ENCODE measurements around the gene ERC1.

The ERC1 gene

GRCh38 chr12:1013618-1014489 is 22.8 kb downstream of the ERC1 start:
- Histone ChIP-seq H3K36me3 (0 out of 2 replicates have a peak, but pooled peaks cover 13% of the 10 kb centered on the region), H4K20me1 (peaks cover 27% of the 10 kb centered on the region; the same call in 1 of the 2 replicates), H3K27ac (no peak overlapping the region), H3K9ac (no peak overlapping the region), H3K4me2 (no peak overlapping the region), H3K27me3 (no peaks in the 10 kb centered on the region), H3K4me3 (no peak overlapping the region), H3K9me3 (no peaks in the 10 kb centered on the region), H3K4me1 (no peaks in the 10 kb centered on the region)
- no peak for TF ChIP-seq Cebpa-rat (IDR thresholded peaks at IDR 0.05)

GRCh38 chr12:1019283-1019682 is 28.3 kb downstream of the ERC1 start:
- Histone ChIP-seq H3K4me1 (no peaks in the 10 kb centered on the region), H3K36me3 (peaks cover 51% of the 10 kb centered on the region), H3K4me3 (no peak overlapping the region), H3K27ac (no peak overlapping the region), H4K20me1 (peaks cover 4% of the 10 kb centered on the region; the same call in 1 of the 2 replicates), H3K9ac (no peak overlapping the region), H3K4me2 (no peak overlapping the region), H3K9me3 (peaks cover 19% of the 10 kb centered on the region; the same call in 1 of the 2 replicates), H3K27me3 (no peaks in the 10 kb centered on the region)
- no peak for TF ChIP-seq Cebpa-rat (IDR thresholded peaks at IDR 0.05)

GRCh38 chr12:1020389-1020788 is 29.4 kb downstream of the ERC1 start:
- H3K27ac ChIP-seq, result no peak overlapping the region
- no peak overlapping the region for H3K9ac ChIP-seq
- no peak overlapping the region for H3K4me2 ChIP-seq
- no peak for TF ChIP-seq Cebpa-rat (IDR thresholded peaks at IDR 0.05)
- peaks cover 19% of the 10 kb centered on the region; the same call in 1 of the 2 replicates for H3K9me3 ChIP-seq
- H3K4me3 ChIP-seq, result no peak overlapping the region
- no peaks in the 10 kb centered on the region for H3K27me3 ChIP-seq
- H4K20me1 ChIP-seq, result peaks cover 4% of the 10 kb centered on the region; the same call in 1 of the 2 replicates
- H3K36me3 ChIP-seq, result peaks cover 51% of the 10 kb centered on the region
- H3K4me1 ChIP-seq, result no peaks in the 10 kb centered on the region

GRCh38 chr12:1022032-1022970 is 31.3 kb downstream of the ERC1 start:
- Histone ChIP-seq H3K9ac (no peak overlapping the region), H3K4me1 (no peaks in the 10 kb centered on the region), H3K4me2 (no peak overlapping the region), H3K27me3 (no peaks in the 10 kb centered on the region), H3K36me3 (peaks cover 59% of the 10 kb centered on the region), H4K20me1 (peaks cover 6% of the 10 kb centered on the region; the same call in 1 of the 2 replicates), H3K4me3 (no peak overlapping the region), H3K9me3 (peaks cover 19% of the 10 kb centered on the region; the same call in 1 of the 2 replicates), H3K27ac (no peak overlapping the region)
- no peak for TF ChIP-seq Cebpa-rat (IDR thresholded peaks at IDR 0.05)

GRCh38 chr12:1030779-1031178 is 39.8 kb downstream of the ERC1 start:
- Histone ChIP-seq H4K20me1 (peaks cover 10% of the 10 kb centered on the region; the same call in 1 of the 2 replicates), H3K27me3 (no peaks in the 10 kb centered on the region), H3K9ac (no peak overlapping the region), H3K36me3 (peaks cover 55% of the 10 kb centered on the region), H3K4me2 (no peak overlapping the region), H3K4me3 (no peak overlapping the region), H3K4me1 (no peaks in the 10 kb centered on the region), H3K27ac (no peak overlapping the region), H3K9me3 (no peaks in the 10 kb centered on the region)
- TF ChIP-seq Cebpa-rat (IDR thresholded peaks at IDR 0.05), result no peak

- no peak for TF ChIP-seq Cebpa-rat (IDR thresholded peaks at IDR 0.05)
- Histone ChIP-seq H3K4me2 (no peak overlapping the region), H3K4me3 (no peak overlapping the region), H3K27ac (no peak overlapping the region), H3K27me3 (no peaks in the 10 kb centered on the region), H3K36me3 (peaks cover 45% of the 10 kb centered on the region), H4K20me1 (no peaks in the 10 kb centered on the region), H3K9ac (no peak overlapping the region), H3K4me1 (no peaks in the 10 kb centered on the region), H3K9me3 (no peaks in the 10 kb centered on the region)
Observed at GRCh38 chr12:1034243-1034642, 43.2 kb downstream of the ERC1 start.

GRCh38 chr12:1034751-1035457 is 43.9 kb downstream of the ERC1 start:
- H3K9ac ChIP-seq, result no peak overlapping the region
- no peak for TF ChIP-seq Cebpa-rat (IDR thresholded peaks at IDR 0.05)
- no peaks in the 10 kb centered on the region for H3K4me1 ChIP-seq
- H3K9me3 ChIP-seq, result no peaks in the 10 kb centered on the region
- H3K4me2 ChIP-seq, result no peak overlapping the region
- H4K20me1 ChIP-seq, result no peaks in the 10 kb centered on the region
- H3K4me3 ChIP-seq, result no peak overlapping the region
- no peak overlapping the region for H3K27ac ChIP-seq
- no peaks in the 10 kb centered on the region for H3K27me3 ChIP-seq
- H3K36me3 ChIP-seq, result peaks cover 42% of the 10 kb centered on the region

GRCh38 chr12:1041478-1041877 is 50.5 kb downstream of the ERC1 start:
- Histone ChIP-seq H3K27ac (no peak overlapping the region), H3K36me3 (peaks cover 35% of the 10 kb centered on the region), H3K9me3 (peaks cover 8% of the 10 kb centered on the region), H3K4me3 (no peak overlapping the region), H3K4me2 (no peak overlapping the region), H4K20me1 (no peaks in the 10 kb centered on the region), H3K27me3 (no peaks in the 10 kb centered on the region), H3K9ac (no peak overlapping the region), H3K4me1 (no peaks in the 10 kb centered on the region)
- TF ChIP-seq Cebpa-rat (IDR thresholded peaks at IDR 0.05), result no peak

GRCh38 chr12:1044199-1044598 is 53.2 kb downstream of the ERC1 start:
- H3K9me3 ChIP-seq, result peaks cover 8% of the 10 kb centered on the region
- no peak overlapping the region for H3K27ac ChIP-seq
- no peaks in the 10 kb centered on the region for H3K4me1 ChIP-seq
- H3K4me2 ChIP-seq, result no peak overlapping the region
- H3K36me3 ChIP-seq, result peaks cover 22% of the 10 kb centered on the region
- no peak overlapping the region for H3K4me3 ChIP-seq
- no peaks in the 10 kb centered on the region for H3K27me3 ChIP-seq
- H4K20me1 ChIP-seq, result no peaks in the 10 kb centered on the region
- no peak overlapping the region for H3K9ac ChIP-seq
- TF ChIP-seq Cebpa-rat (IDR thresholded peaks at IDR 0.05), result no peak
